Mononuclear cell (primary cell): ENCODE results near the gene PYGO2. TPM values are rescaled to one million over a fixed set of nuclear protein-coding genes. Genes with fewer than 3 reads are reported as not detected.

ENCODE experiments used
- H3K27me3 ChIP-seq: 2 replicates; pipeline ENCODE4 v1.6.0; 2011; ENCODE audit warnings: low read length, control low read depth; ENCODE audit not compliant: insufficient read depth
- H3K4me1 ChIP-seq: 2 replicates; pipeline ENCODE4 v1.5.1; 2011; ENCODE audit warnings: mild to moderate bottlenecking, low read length, control low read depth; ENCODE audit not compliant: insufficient read depth
- H3K4me3 ChIP-seq: 2 replicates; pipeline ENCODE4 v1.5.1; 2011; ENCODE audit warnings: mild to moderate bottlenecking, low read length, moderate library complexity
- H3K9me3 ChIP-seq: 2 replicates; pipeline ENCODE4 v1.5.1; 2011; ENCODE audit warnings: low read depth, mild to moderate bottlenecking, control low read depth, low read length
- total RNA-seq: library from RNA; depleted of rRNA; stranded (reverse); fragments of >200 nt; gene quantifications from one replicate; pipeline ENCODE4 v1.2.3, GENCODE V29; 2012

PYGO2 gene
- total RNA-seq, 1 donor, result 13.4 TPM

DNA sequence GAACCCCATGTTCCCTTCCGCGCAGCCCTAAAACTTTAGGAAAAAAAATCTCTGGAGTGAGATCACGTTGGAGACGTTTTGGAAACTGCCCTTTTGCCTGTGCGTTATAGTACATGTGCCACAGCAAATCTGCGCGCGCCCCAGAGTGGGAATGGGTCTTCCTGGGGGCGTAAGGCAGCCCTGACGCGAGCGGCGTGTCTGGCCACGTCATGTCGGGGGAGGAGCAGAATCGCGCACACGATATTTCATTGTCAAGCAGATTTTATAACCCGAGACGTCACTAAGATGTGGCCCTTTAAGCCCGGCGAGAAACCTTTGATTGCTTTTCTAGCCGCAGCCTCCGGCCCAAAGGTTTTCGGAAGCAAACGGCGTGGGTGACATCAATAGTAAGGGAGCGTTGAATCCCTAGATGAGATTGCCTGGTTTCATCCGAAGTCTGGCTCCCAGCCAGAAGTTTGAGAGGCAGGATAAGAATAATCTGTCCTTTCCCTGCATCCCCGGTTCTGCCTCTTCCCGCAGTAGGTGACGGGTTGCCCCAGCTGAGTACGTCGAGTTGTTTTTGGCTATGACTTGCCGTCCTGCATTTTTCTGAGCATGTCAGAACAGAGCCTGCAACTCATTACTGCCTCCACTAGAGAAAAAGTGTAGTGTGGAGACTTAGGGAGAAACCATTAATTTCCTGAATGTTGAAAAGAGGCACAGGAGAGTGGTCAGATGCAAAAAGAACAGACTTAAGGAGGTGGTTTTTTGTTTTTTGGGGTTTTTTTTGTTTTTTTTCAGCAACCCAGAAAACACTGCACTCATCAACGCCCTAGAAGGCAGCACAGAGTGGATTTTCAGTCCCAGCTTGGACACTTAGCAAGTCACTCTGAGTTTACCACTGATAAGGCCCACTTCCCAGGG, 24.2 kb downstream of the PYGO2 start:
- no peaks in the 10 kb centered on the region for H3K9me3 ChIP-seq
- H3K4me1 ChIP-seq, result peaks cover 50% of the 10 kb centered on the region
- no peaks in the 10 kb centered on the region for H3K27me3 ChIP-seq

DNA sequence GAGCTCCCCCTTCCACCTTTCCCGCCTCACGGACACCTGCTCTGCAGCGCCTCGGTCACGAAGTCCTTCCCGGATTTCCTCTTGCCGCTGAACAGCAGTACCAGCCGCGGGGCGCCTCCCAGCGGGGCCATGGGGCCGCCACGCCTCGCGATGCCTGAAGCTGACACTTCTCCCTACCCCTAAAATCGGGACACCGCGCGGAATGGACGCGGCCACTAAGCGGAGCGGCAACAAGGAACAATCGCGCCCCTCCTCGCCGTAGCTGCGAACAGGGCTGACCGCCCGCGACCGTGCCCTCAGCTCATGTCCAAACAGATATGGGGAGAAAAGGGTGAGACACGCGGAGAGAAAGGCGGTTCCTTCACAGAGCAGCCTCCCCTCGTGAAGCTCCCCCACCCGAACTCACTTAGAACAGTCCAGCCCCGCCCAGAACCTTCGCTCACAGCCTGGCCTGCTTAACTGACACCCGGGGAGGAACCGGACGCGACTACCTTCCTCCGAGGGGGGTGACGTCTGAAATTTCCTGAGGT, 25.0 kb downstream of the PYGO2 start, which contains the start of gene PMVK:
TSS of gene PMVK (minus strand) at position 165 of the 530 bp plus-strand sequence. CDS start at position 131, 34 bp downstream.
- Histone ChIP-seq H3K4me3 (peak within 1 kb of the TSS; percentile 92), H3K27me3 (no peaks in the 10 kb centered on the region), H3K4me1 (peaks cover 43% of the 10 kb centered on the region), H3K9me3 (no peaks in the 10 kb centered on the region)

More for the DNA sequence above, 24.2 kb downstream of the PYGO2 start:
- peak overlapping the region; percentile 92 for H3K4me3 ChIP-seq

DNA sequence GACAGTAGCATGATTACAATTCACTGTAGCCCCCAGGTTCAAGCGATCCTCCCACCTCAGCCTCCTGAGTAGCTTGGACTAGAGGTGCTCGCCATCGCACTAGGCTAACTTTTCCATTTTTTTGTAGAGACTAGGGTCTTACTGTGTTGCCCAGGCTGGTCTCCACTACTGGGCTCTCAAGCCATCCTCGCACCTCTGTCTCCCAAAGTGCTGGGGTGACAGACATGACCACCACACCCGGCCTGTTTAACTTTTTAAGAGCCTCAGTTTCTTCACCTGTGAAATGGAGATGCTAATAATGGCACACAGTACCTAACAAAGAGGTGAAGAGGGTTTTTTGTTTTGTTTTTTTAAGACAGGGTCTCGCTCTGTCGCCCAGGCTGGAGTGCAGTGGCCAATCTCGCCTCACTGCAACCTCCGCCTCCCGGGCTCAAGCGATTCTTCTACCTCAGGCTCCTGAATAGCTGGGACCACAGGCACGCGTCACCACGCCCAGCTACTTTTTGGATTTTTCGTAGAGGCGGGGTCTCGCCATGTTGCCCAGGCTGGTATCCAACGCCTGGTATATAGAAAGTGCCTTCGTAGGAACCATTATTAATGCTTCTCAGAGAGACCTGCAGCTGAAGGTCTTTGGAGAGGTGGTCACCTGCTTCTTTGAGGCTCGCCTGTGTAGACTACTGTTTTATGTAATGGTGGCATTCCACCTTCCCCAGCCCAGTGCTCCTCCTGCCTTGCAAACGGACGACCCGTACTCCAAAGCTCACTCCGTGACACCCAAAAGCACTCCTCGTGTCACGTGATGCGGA, 25.6 kb downstream of the PYGO2 start:
- H3K27me3 ChIP-seq, result no peaks in the 10 kb centered on the region
- H3K9me3 ChIP-seq, result no peaks in the 10 kb centered on the region
- peaks cover 36% of the 10 kb centered on the region for H3K4me1 ChIP-seq
- peak overlapping the region; percentile 92 for H3K4me3 ChIP-seq

DNA sequence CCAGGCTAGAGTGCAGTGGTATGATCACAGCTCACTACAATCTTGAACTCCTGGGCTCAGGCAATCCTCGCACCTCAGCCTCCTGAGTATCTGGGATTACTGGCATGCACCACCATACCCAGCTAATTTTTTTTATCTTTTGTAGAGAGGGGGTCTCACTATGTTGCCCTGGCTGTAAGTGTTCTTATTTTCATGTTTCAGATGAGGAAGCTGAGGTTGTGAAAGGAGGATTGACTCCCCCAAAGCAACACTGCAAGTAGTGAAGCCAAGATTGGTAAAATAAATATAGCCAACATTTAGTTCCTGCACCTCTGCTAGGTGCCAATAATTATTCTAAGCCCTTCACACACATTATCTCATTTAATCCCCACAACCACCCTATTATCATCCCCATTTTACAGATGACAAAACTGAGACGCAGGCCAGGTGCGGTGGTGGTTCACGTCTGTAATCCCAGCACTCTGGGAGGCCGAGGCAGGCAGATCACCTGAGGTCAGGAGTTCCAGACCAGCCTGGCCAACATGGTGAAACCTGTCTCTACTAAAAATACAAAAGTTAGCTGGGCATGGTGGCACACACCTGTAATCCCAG, 27.1 kb downstream of the PYGO2 start:
- Histone ChIP-seq H3K4me3 (no peak overlapping the region), H3K9me3 (no peaks in the 10 kb centered on the region), H3K4me1 (peaks cover 23% of the 10 kb centered on the region), H3K27me3 (no peaks in the 10 kb centered on the region)

GRCh38 chr1:154931940-154932487, 29.6 kb downstream of the PYGO2 start:
- peaks cover 13% of the 10 kb centered on the region for H3K4me1 ChIP-seq
- H3K27me3 ChIP-seq, result no peaks in the 10 kb centered on the region
- H3K9me3 ChIP-seq, result no peaks in the 10 kb centered on the region
- H3K4me3 ChIP-seq, result no peak overlapping the region

GRCh38 chr1:154926201-154926600, 35.4 kb downstream of the PYGO2 start:
- Histone ChIP-seq H3K27me3 (no peaks in the 10 kb centered on the region), H3K9me3 (no peaks in the 10 kb centered on the region), H3K4me3 (no peak overlapping the region), H3K4me1 (peaks cover 10% of the 10 kb centered on the region)

DNA sequence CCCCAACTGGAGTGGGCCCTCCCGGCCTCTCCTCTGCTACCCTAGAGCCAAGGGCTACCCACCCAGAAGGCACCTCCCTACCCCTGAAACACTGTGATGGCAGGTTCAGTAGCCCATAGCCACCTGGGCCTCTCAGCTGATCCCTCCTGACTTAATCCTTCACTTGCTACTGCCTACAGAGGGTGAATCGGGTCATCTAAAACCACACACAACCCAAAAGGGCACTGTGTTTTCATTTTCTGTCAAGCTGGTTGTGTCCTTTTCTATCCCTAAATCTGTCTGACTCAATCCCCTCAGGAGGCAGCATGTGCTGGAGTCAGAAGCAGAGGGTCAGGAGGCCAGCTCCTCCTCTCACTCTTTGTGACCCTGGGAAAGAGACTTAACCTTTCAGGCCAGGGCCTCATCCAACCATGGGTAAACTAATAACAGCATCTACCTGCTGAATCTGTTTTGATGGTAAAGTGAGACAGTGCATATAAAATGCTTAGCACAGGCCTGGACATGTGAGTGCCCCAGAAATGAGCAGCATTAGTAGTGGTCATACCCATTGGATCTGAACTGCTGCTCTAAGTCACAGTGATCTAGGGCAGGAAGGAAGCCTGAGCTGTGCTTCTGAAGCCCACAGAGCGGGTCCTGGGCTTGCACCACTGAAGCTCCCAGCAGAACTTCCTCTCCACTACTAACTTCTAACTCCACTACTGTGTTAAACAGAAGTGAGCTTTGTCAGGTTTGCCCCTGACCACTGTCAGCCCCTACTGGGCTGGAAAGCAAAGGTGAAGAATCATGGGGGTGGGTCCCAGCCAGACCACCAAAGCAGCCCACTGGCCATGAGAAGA, 36.0 kb downstream of the PYGO2 start:
- Histone ChIP-seq H3K9me3 (no peaks in the 10 kb centered on the region), H3K4me3 (no peak overlapping the region), H3K27me3 (no peaks in the 10 kb centered on the region), H3K4me1 (peaks cover 10% of the 10 kb centered on the region)

DNA sequence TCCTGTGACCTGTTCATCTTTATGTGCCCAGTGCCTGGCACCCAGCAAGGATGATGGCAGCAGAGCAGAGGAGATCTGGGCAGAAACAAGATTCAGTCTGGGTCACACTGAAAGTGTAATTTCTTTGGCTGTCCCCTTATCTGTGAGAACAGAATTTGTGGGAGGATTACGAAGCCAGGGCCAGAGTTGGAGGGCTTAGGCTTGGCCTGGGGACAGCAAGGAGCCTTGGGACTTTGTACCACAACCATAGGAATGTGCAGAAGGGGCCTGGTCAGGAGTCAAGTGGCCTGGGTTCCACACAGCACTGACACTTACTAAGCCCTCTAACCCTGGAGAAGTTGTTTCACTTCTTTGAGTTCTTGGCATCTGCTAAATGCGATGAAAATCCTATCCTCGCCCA, 37.9 kb downstream of the PYGO2 start:
- Histone ChIP-seq H3K4me3 (no peak overlapping the region), H3K27me3 (no peaks in the 10 kb centered on the region), H3K4me1 (peaks cover 10% of the 10 kb centered on the region), H3K9me3 (no peaks in the 10 kb centered on the region)

GRCh38 chr1:154913273-154913672, 48.3 kb downstream of the PYGO2 start:
- no peaks in the 10 kb centered on the region for H3K4me1 ChIP-seq
- H3K27me3 ChIP-seq, result no peaks in the 10 kb centered on the region
- H3K4me3 ChIP-seq, result no peak overlapping the region
- H3K9me3 ChIP-seq, result no peaks in the 10 kb centered on the region

DNA sequence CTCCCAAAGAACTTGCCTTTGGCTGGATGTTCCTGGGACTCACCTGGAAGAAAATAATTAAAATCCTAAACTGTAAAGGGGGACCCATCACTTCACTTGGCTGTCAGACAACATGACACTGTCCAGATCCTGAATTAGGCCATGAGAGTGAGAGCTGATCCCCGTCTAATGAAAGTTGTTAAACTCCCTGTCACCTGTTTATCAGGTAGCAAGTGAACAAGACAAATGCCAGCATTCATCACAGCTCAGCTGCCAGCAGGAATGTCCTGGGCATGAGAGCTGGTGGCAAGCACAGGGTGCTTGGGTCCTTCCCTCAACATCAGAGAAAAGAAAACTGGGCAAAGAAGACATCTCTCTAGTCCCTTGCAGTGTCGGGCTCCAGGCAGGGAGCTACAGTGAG, 48.8 kb downstream of the PYGO2 start:
- Histone ChIP-seq H3K4me1 (no peaks in the 10 kb centered on the region), H3K4me3 (no peak overlapping the region), H3K27me3 (no peaks in the 10 kb centered on the region), H3K9me3 (no peaks in the 10 kb centered on the region)

DNA sequence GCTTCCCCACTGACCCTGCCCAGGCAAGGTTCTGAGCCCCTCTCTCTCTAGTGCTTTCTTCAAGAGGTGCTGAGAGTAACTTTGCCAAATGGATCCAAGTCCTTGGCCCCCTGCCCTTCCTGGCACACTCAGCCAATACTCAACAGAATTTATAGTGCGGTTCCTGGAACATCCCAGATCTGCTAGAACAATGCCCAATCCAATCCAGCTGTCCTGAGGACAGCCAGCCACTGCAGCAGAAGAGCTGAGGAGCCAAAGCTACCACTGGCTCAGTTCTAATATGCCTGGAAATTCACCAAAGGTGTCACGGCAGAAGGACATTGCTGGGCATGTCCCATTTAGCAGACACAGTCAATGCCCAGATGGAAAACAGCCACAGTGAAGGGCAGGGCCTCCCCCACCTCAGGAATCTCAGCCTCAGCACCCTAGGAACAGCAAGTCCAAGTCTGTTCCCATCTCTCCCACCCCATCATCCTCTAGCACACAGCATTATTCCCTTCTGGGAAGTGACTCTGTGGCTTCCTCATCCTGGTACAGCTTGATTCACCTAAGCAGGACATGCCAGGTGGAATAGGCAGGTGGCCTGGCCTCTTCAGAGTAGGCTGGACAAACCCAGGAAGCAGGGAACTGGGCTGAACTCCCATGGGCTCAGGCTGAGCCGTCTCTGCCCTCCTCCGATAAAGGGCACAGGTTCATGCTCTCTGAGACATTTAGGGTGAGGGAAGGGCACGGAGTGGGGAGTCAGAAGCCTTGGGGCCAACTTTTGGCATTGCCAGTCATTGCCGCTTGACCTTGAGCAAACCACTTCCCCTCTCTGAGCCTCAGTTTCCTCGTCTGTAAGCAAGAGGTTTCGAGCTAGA, 49.7 kb downstream of the PYGO2 start:
- H3K9me3 ChIP-seq, result no peaks in the 10 kb centered on the region
- H3K4me3 ChIP-seq, result no peak overlapping the region
- no peaks in the 10 kb centered on the region for H3K27me3 ChIP-seq
- no peaks in the 10 kb centered on the region for H3K4me1 ChIP-seq

- Histone ChIP-seq H3K27me3 (no peaks in the 10 kb centered on the region), H3K9me3 (no peaks in the 10 kb centered on the region), H3K4me1 (no peaks in the 10 kb centered on the region), H3K4me3 (no peak overlapping the region)
Observed at GRCh38 chr1:154910851-154911250, 50.7 kb downstream of the PYGO2 start.

DNA sequence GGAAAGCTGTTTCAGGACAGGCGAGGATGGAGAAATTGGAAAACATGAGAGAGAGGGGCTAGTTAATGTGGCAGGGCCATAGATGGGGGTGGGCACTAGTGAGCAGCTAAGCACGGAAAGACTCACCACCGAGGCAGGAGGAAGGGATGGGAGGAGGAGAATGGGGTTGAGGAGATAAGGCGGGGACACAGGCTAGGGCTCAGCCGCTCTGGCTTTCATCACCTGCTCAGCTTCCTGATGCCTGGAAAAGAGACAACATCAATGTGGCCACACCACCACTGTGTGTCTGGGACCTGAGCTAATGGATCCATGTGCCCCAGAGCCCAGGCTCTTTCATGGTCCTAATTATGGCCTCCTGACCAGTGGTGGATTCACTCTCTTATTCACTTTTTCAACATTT, 52.6 kb downstream of the PYGO2 start:
- no peaks in the 10 kb centered on the region for H3K4me1 ChIP-seq
- H3K4me3 ChIP-seq, result no peak overlapping the region
- H3K27me3 ChIP-seq, result no peaks in the 10 kb centered on the region
- no peaks in the 10 kb centered on the region for H3K9me3 ChIP-seq
